HG03039 (cell line): ENCODE measurements around the gene INKA1.

Experiments
- ATAC-seq: cut with Tn5 transposase; IDR thresholded peaks from one replicate; pipeline ENCODE4 v1.9.1; 2021; ENCODE audit warnings: mild to moderate bottlenecking, moderate library complexity; ENCODE audit not compliant: unreplicated experiment

INKA1 gene

GRCh38 chr3:49786357-49787181, 16.5 kb upstream of the INKA1 start, which contains the start of gene IP6K1:
TSS of gene IP6K1 (minus strand) at chr3:49786542. CDS start at chr3:49748040, 38,502 bp downstream.
- ATAC-seq: peak; percentile 96

GRCh38 chr3:49787182-49787464, 15.9 kb upstream of the INKA1 start:
- ATAC-seq: no peak

- no peak for ATAC-seq
These were observed 15.5 kb upstream of the INKA1 start for GRCh38 chr3:49787536-49787935.

GRCh38 chr3:49788056-49788455, 15.0 kb upstream of the INKA1 start:
- no peak for ATAC-seq

- no peak for ATAC-seq
These were observed 12.2 kb upstream of the INKA1 start for GRCh38 chr3:49790626-49791411.

GRCh38 chr3:49791571-49791970, 11.5 kb upstream of the INKA1 start:
- no peak for ATAC-seq

- ATAC-seq: no peak
These were observed 10.5 kb upstream of the INKA1 start for GRCh38 chr3:49792371-49793150.

GRCh38 chr3:49793486-49794085, 9.5 kb upstream of the INKA1 start:
- no peak for ATAC-seq

GRCh38 chr3:49794431-49794830, 8.6 kb upstream of the INKA1 start:
- ATAC-seq: no peak

- no peak for ATAC-seq
These were observed 7.8 kb upstream of the INKA1 start for GRCh38 chr3:49794926-49795905.

- ATAC-seq: no peak
These were observed 4.0 kb upstream of the INKA1 start for GRCh38 chr3:49799105-49799504.

GRCh38 chr3:49799761-49800160, 3.3 kb upstream of the INKA1 start, which contains the start of gene CDHR4:
TSS of gene CDHR4 (minus strand) at chr3:49799873. CDS start at chr3:49799812, 61 bp downstream.
- no peak for ATAC-seq

- ATAC-seq: no peak
These were observed 1.9 kb upstream of the INKA1 start for GRCh38 chr3:49801160-49801559.

- no peak for ATAC-seq
These were observed 542 bp downstream of the INKA1 start for GRCh38 chr3:49803465-49804140.

- ATAC-seq: no peak
These were observed 1.3 kb downstream of the INKA1 start for GRCh38 chr3:49804141-49805041.

GRCh38 chr3:49805367-49805782, 2.3 kb downstream of the INKA1 start:
- no peak for ATAC-seq

GRCh38 chr3:49805897-49806701, 3.0 kb downstream of the INKA1 start:
- no peak for ATAC-seq
